ENCODE results near the gene METTL16.
"Not testable (repeated sequence)": the region's sequence is repeated elsewhere in the genome, so short reads cannot be mapped to it uniquely, and the experiment has no call there.

METTL16 gene

GRCh38 chr17:2532146-2532720 is 20.5 kb upstream of the METTL16 start:
- TF ChIP-seq EZH2 (IDR thresholded peaks at IDR 0.05; ENCODE audit: borderline replicate concordance, low read length): no peak
- TF ChIP-seq, protein P1, sequence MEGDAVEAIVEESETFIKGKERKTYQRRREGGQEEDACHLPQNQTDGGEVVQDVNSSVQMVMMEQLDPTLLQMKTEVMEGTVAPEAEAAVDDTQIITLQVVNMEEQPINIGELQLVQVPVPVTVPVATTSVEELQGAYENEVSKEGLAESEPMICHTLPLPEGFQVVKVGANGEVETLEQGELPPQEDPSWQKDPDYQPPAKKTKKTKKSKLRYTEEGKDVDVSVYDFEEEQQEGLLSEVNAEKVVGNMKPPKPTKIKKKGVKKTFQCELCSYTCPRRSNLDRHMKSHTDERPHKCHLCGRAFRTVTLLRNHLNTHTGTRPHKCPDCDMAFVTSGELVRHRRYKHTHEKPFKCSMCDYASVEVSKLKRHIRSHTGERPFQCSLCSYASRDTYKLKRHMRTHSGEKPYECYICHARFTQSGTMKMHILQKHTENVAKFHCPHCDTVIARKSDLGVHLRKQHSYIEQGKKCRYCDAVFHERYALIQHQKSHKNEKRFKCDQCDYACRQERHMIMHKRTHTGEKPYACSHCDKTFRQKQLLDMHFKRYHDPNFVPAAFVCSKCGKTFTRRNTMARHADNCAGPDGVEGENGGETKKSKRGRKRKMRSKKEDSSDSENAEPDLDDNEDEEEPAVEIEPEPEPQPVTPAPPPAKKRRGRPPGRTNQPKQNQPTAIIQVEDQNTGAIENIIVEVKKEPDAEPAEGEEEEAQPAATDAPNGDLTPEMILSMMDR (IDR thresholded peaks at IDR 0.05; ENCODE audit: low read length): no peak

DNA sequence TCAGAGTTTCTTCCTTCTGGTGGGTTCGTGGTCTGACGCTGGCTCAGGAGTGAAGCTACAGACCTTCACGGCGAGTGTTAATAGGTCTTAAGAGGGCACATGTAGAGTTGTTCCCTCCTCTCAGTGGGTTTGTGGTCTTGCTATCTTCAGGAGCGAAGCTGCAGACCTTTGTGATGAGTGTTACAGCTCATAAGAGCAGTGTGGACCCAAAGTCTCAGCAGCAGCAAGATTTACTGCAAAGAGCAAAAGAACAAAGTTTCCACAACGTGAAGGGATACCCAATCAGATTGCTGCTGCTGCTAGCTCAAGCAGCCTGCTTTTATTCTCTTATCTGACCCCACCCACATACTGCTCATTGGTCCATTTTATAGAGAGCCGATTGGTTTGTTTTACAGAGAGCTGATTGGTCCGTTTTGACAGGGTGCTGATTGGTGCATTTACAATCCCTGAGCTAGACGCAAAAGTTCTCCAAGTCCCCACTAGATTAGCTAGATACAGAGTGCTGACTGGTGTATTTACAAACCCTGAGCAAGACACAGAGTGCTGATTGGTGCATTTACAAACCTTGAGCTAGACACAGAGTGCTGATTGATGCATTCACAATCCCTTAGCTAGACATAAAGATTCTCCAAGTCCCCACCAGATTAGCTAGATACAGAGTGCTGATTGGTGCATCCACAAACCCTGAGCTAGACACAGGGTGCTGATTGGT is 19.7 kb upstream of the METTL16 start:
- H3K9ac ChIP-seq (ENCODE audit: low read length); H3F3A ChIP-seq (ENCODE audit: insufficient read depth, low read length); H3K9me3 ChIP-seq (ENCODE audit: low read length); H3K9me2 ChIP-seq (ENCODE audit: low read depth, low read length); H3K4me1 ChIP-seq (ENCODE audit: insufficient read depth, low read length, severe bottlenecking); H3K79me2 ChIP-seq (ENCODE audit: insufficient read depth, low read length); H3K36me3 ChIP-seq (ENCODE audit: insufficient read depth, low read length); H3K27me3 ChIP-seq (ENCODE audit: insufficient read depth, low read length); H3K27ac ChIP-seq (ENCODE audit: low read depth, low read length, poor library complexity, severe bottlenecking); H4K20me1 ChIP-seq (ENCODE audit: insufficient read depth, low read length); H3K4me3 ChIP-seq (ENCODE audit: low read depth, low read length, poor library complexity, severe bottlenecking): not testable (repeated sequence)
- peak overlapping the region; percentile 36; the same call in 1 of the 2 replicates for H3K4me2 ChIP-seq (ENCODE audit: low read length)
- peak overlapping the region; percentile 87 for H2AFZ ChIP-seq (ENCODE audit: low read length)

More at GRCh38 chr17:2532146-2532720, 20.5 kb upstream of the METTL16 start:
- no peaks in the 10 kb centered on the region for H3K9me3 ChIP-seq (ENCODE audit: low read length)
- peaks cover 4% of the 10 kb centered on the region for H3K4me1 ChIP-seq (ENCODE audit: insufficient read depth, low read length, severe bottlenecking)
- no peaks in the 10 kb centered on the region for H3K79me2 ChIP-seq (ENCODE audit: insufficient read depth, low read length)
- H2AFZ ChIP-seq (ENCODE audit: low read length): no peak overlapping the region
- H3F3A ChIP-seq (ENCODE audit: insufficient read depth, low read length): no peaks in the 10 kb centered on the region
- no peaks in the 10 kb centered on the region for H3K27me3 ChIP-seq (ENCODE audit: insufficient read depth, low read length)
- H3K4me3 ChIP-seq (ENCODE audit: low read depth, low read length, poor library complexity, severe bottlenecking): no peak overlapping the region
- no peak overlapping the region for H3K4me2 ChIP-seq (ENCODE audit: low read length)
- no peaks in the 10 kb centered on the region for H3K9me2 ChIP-seq (ENCODE audit: low read depth, low read length)
- no peaks in the 10 kb centered on the region; the same call in 1 of the 2 replicates for H3K36me3 ChIP-seq (ENCODE audit: insufficient read depth, low read length)
- H4K20me1 ChIP-seq (ENCODE audit: insufficient read depth, low read length): no peaks in the 10 kb centered on the region
- H3K9ac ChIP-seq (ENCODE audit: low read length): no peak overlapping the region
- H3K27ac ChIP-seq (ENCODE audit: low read depth, low read length, poor library complexity, severe bottlenecking): no peak overlapping the region

GRCh38 chr17:2521775-2522410 is 10.2 kb upstream of the METTL16 start:
- H3K4me1 ChIP-seq (ENCODE audit: insufficient read depth, low read length, severe bottlenecking); H3K9me2 ChIP-seq (ENCODE audit: low read depth, low read length); H3K9ac ChIP-seq (ENCODE audit: low read length); H3K27ac ChIP-seq (ENCODE audit: low read depth, low read length, poor library complexity, severe bottlenecking); H3K27me3 ChIP-seq (ENCODE audit: insufficient read depth, low read length); H3K79me2 ChIP-seq (ENCODE audit: insufficient read depth, low read length); H2AFZ ChIP-seq (ENCODE audit: low read length); H3K9me3 ChIP-seq (ENCODE audit: low read length); H4K20me1 ChIP-seq (ENCODE audit: insufficient read depth, low read length); H3F3A ChIP-seq (ENCODE audit: insufficient read depth, low read length); H3K4me2 ChIP-seq (ENCODE audit: low read length); H3K4me3 ChIP-seq (ENCODE audit: low read depth, low read length, poor library complexity, severe bottlenecking); H3K36me3 ChIP-seq (ENCODE audit: insufficient read depth, low read length): not testable (repeated sequence)

- Histone ChIP-seq H3F3A (ENCODE audit: insufficient read depth, low read length) (no peaks in the 10 kb centered on the region), H2AFZ (ENCODE audit: low read length) (no peak overlapping the region), H3K9ac (ENCODE audit: low read length) (no peak overlapping the region), H3K4me1 (ENCODE audit: insufficient read depth, low read length, severe bottlenecking) (peaks cover 8% of the 10 kb centered on the region), H3K9me2 (ENCODE audit: low read depth, low read length) (no peaks in the 10 kb centered on the region), H3K36me3 (ENCODE audit: insufficient read depth, low read length) (no peaks in the 10 kb centered on the region), H3K27me3 (ENCODE audit: insufficient read depth, low read length) (no peaks in the 10 kb centered on the region), H3K9me3 (ENCODE audit: low read length) (no peaks in the 10 kb centered on the region), H3K27ac (ENCODE audit: low read depth, low read length, poor library complexity, severe bottlenecking) (no peak overlapping the region), H4K20me1 (ENCODE audit: insufficient read depth, low read length) (no peaks in the 10 kb centered on the region), H3K4me2 (ENCODE audit: low read length) (no peak overlapping the region), H3K79me2 (ENCODE audit: insufficient read depth, low read length) (no peaks in the 10 kb centered on the region), H3K4me3 (ENCODE audit: low read depth, low read length, poor library complexity, severe bottlenecking) (no peak overlapping the region)
- TF ChIP-seq EZH2 (IDR thresholded peaks at IDR 0.05; ENCODE audit: borderline replicate concordance, low read length): no peak
- TF ChIP-seq, protein P1 (IDR thresholded peaks at IDR 0.05; ENCODE audit: low read length): no peak
Measured at GRCh38 chr17:2521257-2521656, 9.6 kb upstream of the METTL16 start.

Data from OCI-LY1 (cell line).